ENCODE data around the gene PHLDB3. TPM values are rescaled to one million over a fixed set of nuclear protein-coding genes. Genes with fewer than 3 reads are reported as not detected.
"Not testable (repeated sequence)": the region's sequence is repeated elsewhere in the genome, so short reads cannot be mapped to it uniquely, and the experiment has no call there.

PHLDB3 gene
- 4.8 TPM for polyA plus RNA-seq (2013, experiment 1 of 2; ENCODE audit: insufficient read length)
- 4.1 TPM for polyA plus RNA-seq (2013, experiment 2 of 2; ENCODE audit: insufficient read length)

- DNase-seq, result peak; percentile 15
Measured at GRCh38 chr19:43504426-43505185, at the start of gene PHLDB3. Gene PHLDB3 (minus strand): TSS chr19:43504746. CDS start chr19:43504118, 628 bp downstream.

DNA sequence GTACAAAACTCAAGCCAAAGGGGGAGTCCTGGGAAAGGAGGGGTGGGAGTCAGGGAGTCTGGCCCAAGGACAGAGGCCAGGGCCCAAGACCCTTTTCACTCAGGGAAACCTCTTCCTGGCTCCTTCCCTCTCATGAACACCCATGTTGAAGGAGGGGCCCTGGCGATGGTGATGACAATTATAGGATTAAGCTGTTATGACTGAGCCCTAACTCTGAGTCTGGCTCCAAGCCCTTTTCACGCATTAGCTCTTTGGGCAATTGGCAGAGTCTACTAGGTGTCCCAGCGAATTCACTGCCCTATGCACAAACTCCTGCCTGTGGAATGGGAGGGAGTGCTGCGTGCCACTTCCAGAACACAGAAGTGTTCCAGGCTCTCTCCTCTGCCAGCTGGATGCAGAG is 49.1 kb upstream of the PHLDB3 start:
- DNase-seq, result no peak

DNA sequence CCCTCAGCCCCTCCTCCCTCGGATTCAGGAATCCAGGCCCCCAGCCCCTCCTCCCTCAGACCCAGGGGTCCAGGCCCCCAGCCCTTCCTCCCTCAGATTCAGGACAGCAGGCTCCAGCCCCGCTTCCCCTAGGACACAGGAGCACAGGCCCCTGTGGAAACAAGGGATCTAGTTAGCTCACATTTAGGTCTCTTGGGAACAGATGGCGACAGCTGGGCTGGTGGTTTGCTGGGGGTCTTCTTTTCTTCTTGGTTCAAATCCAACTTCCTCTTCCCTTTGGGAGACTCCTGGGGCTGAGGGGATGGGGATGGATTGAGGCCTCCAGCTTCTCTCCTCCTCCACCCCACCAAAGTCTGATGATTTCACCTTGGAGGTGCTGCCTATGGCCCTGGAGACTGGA is 48.1 kb upstream of the PHLDB3 start:
- DNase-seq, result no peak

GRCh38 chr19:43552198-43552450 is 47.6 kb upstream of the PHLDB3 start:
- no peak for DNase-seq

GRCh38 chr19:43551399-43552197 is 47.1 kb upstream of the PHLDB3 start:
- no peak for DNase-seq

DNA sequence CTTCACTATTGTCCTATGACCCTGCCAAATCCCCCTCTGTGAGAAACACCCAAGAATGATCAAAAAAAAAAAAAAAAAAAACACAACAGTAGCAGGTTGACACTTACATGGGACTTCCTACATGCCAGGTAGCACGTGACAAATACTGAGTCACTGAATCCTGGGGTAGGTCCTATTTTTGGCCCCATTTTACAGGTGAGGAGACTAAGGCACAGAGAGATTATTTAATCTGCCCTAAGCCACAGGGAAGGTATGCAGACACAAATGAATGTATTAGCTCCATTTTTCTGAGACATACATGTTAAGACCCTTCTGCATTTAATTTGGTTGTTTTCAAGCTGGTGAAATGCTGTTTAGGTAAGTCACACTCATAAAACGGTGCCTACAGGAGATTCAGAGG is 44.2 kb upstream of the PHLDB3 start:
- no peak for DNase-seq

GRCh38 chr19:43547926-43548325 is 43.4 kb upstream of the PHLDB3 start:
- not testable (repeated sequence) for DNase-seq

DNA sequence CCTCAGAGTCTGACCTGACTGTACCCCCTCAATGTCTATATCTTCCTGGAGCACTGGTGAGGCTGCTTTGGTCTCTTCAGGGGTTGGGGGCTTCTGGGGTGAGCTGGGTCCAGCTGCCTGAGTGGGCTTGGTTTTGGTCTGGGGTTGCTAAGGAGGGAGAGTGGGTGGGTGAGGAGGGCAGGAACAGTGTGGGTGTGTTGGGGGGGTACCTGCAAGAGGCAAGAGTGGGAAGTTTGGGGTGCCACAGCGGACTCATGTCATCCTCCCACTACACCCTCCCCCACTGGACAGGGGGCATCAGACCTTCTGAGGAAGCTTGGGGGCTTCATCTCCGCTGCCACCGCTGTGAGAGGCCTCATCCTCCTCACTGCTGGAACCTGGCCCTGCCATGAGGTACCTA is 42.0 kb upstream of the PHLDB3 start:
- DNase-seq, result no peak

- DNase-seq, result no peak
Measured at GRCh38 chr19:43545981-43546380, 41.4 kb upstream of the PHLDB3 start.

DNA sequence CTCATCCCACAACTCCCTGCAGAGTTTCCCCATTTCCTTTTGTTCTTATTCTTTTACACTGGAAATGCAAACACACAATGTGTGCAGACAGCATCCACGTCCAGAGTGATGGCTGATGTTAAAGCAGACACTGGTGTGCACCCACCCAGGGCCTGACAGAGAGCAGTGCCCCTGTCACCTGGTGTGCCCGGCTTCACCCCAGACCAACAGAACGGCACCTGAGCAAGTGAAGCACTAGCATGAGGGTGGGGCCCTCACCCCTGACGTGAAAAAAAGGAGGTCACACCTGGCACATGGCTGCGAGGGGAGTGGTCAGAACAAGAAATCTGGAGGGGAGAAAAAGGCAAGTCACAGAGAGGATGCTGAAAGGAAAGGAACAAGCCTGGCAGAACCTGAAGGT is 40.7 kb upstream of the PHLDB3 start:
- no peak for DNase-seq

DNA sequence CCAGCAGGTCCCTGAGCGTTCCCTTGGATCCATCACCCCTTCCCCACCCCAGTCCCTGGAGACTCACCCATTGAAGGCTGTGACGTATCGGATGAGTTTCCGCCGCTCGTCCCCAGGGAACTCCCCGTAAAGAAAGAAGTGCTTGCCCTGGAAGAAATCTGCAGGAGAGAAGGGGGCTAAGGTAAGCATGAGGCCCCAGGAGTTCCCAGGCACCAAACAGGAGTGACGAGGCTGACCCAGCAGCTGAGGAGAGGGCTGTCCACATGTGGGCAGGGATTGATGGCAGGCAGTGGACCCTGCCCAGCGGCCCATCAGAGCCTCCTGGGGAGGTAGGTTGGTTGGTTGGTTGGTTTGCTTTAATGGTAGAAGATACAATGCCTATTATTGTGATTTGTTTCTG is 39.5 kb upstream of the PHLDB3 start:
- DNase-seq, result no peak

GRCh38 chr19:43541920-43542650 is 37.5 kb upstream of the PHLDB3 start:
- no peak for DNase-seq

GRCh38 chr19:43540381-43540780 is 35.8 kb upstream of the PHLDB3 start:
- no peak for DNase-seq

- DNase-seq, result no peak
Measured at GRCh38 chr19:43538922-43539321, 34.4 kb upstream of the PHLDB3 start.

DNA sequence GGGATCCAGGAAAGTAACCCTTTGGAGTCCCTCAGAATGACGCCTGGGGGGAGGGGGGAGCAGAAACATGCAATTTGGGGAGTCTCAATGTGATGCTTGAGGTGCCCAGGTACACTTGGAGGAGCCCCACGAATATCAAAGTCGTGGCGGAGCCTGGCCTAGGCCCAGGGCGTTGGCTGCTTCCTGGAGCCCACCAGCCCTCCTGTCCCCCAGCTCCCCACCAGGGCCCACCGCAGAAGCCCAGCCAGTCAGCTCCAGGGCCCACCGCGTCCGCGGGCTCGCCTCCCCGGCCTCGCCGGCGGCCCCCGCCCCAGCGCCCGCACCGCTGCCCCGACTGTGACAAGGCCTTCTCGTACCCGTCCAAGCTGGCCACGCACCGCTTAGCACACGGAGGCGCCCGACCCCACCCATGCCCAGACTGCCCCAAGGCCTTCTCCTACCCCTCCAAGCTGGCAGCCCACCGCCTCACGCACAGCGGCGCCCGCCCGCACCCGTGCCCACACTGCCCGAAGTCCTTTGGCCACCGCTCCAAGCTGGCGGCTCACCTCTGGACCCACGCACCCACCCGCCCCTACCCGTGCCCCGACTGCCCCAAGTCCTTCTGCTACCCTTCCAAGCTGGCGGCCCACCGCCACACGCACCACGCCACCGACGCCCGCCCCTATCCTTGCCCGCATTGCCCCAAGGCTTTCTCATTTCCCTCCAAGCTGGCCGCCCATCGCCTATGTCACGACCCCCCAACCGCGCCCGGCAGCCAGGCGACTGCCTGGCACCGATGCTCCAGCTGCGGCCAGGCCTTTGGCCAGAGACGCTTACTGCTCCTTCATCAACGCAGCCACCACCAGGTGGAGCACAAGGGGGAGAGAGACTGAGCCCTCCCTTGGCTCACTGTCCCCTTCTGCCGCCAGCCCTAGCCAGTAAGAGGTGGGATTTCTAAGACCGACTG is 30.5 kb upstream of the PHLDB3 start:
- peak; percentile 53 for DNase-seq

- DNase-seq, result no peak
Measured at GRCh38 chr19:43534305-43534815, 29.8 kb upstream of the PHLDB3 start.

DNA sequence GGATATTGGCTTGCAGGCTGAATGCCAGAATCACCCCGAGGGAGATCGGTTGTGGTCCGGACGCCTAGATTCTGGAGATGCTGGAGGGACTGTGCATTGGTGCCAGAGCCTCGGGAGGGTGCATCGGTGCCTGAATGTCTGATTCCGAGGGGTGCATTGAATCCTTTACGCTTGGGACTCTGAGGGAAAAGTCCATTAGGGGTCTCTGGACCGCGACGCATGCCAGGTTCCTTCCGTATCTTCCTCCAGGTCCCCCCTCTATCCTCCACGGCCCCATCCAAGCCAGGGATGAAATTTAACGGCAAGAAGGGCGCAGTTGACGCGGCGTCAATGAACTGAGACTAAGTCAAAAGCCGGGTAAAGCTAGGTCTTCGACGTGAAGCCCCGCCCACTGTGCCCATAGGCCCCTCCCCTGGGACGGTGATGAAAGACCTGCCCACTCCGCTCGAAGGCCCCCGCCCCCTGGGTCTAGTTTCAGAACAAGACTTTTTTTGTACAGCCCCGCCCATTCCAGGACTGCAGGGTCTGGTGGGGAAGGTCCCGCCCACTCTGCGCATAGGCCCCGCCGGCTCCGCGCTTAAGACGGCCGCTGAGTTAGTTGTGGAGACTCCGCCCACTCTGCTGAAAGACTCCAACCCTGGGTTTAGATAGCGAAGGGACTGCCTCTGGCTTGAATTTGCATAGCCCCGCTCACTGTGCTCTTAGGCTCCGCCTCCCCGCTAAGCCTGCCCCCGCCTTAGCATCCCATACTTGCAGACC is 29.2 kb upstream of the PHLDB3 start:
- DNase-seq, result peak; percentile 99

DNA sequence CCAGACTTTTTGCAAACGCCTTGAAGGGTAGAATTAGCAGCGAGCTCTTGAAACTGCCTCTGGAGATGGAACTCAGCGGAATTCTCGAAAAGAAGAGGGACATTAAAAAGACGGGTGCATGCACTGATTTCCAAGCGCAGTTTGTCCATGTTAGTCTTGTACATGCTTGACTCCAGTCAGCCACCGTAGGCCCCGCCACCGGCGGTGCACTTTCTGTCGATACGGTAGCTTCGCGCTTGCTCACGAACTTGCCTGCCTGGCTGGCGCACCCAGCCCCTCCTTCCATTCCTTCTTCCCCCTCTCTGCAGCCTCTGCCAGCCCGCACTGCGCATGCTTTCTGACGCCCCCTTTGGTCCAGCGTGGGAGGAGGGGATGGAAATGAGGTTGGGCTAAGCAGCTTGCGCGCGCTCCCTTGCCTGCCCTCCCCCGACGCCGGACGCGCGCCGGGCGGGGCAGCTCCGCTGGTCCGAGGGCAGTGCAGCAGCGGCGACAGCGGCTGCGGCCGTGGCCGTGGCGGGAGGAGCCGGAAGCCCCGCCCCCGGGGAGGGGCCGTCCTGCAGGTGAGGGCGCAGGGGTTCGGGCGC is 28.5 kb upstream of the PHLDB3 start, which contains the start of gene ZNF575:
Gene ZNF575, plus strand, starts transcription at position 227 of the 584 bp plus-strand sequence. CDS start 1,235 bp downstream, outside the sequence.
- peak; percentile 93 for DNase-seq

DNA sequence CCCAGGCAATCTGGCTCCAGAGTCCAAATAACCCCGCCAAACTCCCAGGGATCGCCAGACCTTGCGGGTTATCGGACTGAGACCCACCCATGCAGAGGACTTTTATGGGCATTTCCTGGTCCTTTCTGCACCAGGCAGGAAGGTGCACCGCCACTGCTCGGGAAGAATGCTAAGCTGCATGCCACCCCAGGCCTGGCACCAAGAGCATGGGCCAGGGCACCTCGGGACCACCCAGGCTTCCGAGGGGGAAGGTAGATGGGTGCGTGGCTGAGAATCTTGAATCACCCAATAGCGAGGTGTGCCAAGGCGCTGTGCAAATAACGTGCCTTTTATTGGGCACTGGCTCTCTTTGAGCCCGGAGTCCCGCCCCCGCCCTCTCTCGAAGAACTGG is 28.0 kb upstream of the PHLDB3 start:
- no peak for DNase-seq

DNA sequence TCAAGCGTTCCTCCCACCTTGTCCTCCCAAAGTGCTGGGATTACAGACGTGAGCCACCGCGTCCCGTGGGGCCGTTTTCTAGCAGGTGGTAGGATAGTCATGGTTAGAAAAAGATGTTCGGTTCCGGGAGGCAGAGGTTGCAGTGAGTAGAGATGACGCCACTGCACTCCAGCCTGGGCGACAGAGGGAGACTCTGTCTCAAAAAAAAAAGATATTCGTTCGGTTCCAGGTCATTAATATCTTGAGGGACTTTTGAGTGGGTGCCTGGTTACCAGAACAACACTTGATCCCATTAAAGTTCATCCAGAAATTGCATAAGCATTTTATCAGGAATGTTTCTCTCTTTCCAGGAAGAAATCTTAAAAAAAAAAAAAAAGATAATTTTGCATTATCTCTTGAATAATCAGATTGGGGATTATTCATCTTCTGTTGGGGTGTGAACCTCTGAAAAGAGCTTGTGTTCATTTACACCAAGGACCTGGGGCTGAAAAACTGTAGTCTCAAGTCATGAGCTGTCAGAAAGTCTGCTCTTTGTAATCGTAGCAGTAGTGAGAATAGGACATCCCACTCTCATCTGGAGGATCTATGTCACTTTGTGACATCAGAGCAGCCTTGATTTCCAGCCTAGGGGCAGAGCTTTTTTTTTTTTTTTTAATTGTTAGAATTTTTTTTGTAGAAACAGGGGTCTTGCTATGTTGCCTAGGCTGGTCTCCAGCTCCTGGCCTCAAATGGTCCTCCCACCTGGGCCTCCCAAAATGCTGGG is 23.5 kb upstream of the PHLDB3 start:
- no peak for DNase-seq

All from fibroblast of skin of back (primary cell).